ENCODE results near the gene APC.

Gene APC

DNA sequence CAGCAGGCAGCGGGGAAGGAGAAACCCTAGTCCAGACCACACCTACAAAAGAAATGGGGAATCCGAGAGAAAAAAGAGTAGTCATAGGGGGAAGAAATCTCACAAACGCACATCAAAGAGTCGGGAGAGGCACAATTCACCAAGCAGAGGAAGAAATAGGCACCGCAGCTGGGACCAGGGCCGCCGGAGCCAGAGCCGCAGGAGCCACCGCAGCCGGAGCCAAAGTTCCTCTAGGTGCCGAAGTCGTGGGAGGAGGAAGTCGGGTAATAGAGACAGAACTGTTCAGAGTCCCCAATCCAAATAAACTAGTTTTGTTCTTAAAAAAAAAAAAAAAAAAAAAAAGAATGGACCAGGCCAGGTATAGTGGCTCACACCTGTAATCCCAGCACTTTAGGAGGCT, 155.1 kb downstream of the APC start:
- no peak overlapping the region for H3K4me3 Mint-ChIP-seq
- no peak overlapping the region for H3K27ac Mint-ChIP-seq
- no peak for DNase-seq (ENCODE audit: low spot score in 2 of 2)
- no peak for ATAC-seq (ENCODE audit: low read depth)
- no peaks in the 10 kb centered on the region for H3K9me3 Mint-ChIP-seq
- H3K4me1 Mint-ChIP-seq: peaks cover 14% of the 10 kb centered on the region
- H3K27me3 Mint-ChIP-seq: no peaks in the 10 kb centered on the region
- peaks cover 16% of the 10 kb centered on the region for H3K36me3 Mint-ChIP-seq

- H3K4me3 Mint-ChIP-seq: no peak overlapping the region
- ATAC-seq (ENCODE audit: low read depth): no peak
- no peaks in the 10 kb centered on the region for H3K9me3 Mint-ChIP-seq
- peaks cover 22% of the 10 kb centered on the region for H3K36me3 Mint-ChIP-seq
- H3K27me3 Mint-ChIP-seq: no peaks in the 10 kb centered on the region
- H3K27ac Mint-ChIP-seq: peak overlapping the region; percentile 53
- DNase-seq (ENCODE audit: low spot score in 2 of 2): no peak
- peaks cover 13% of the 10 kb centered on the region for H3K4me1 Mint-ChIP-seq
Observed at GRCh38 chr5:112895682-112896081, 158.0 kb downstream of the APC start.
